Activated CD4-positive, alpha-beta memory T cell treated with anti-CD3 and anti-CD28 coated beads for 36 hours (primary cell): ENCODE data around the gene FDXACB1. TPM values are rescaled to one million over a fixed set of nuclear protein-coding genes. Genes with fewer than 3 reads are reported as not detected.
"Not testable (repeated sequence)": the region's sequence is repeated elsewhere in the genome, so short reads cannot be mapped to it uniquely, and the experiment has no call there.

ENCODE experiments used
- CTCF ChIA-PET: fragments of 350-600 bp; sonication (Branson Sonifier 250); formaldehyde crosslinking; loops from one replicate; lab custom pipeline; 2021; ENCODE audit warnings: antibody characterized with exemption, inconsistent platforms; lab: Charles Lee
- POLR2A ChIA-PET: fragments of 350-600 bp; sonication (Branson Sonifier 250); formaldehyde crosslinking; loops from one replicate; lab custom pipeline; 2021; ENCODE audit warnings: antibody characterized with exemption; lab: Charles Lee
- DNase-seq: peaks from one replicate; pipeline ENCODE4 v3.0.0-alpha.2; 2020
- H3K27ac Mint-ChIP-seq: one replicate; pipeline ENCODE4 v1.8.0; 2021; ENCODE audit warnings: mixed read lengths
- H3K27me3 Mint-ChIP-seq: one replicate; pipeline ENCODE4 v1.8.0; 2021; ENCODE audit warnings: mixed read lengths
- H3K36me3 Mint-ChIP-seq: one replicate; pipeline ENCODE4 v1.8.0; 2021; ENCODE audit warnings: mixed read lengths
- H3K4me1 Mint-ChIP-seq: one replicate; pipeline ENCODE4 v1.8.0; 2021; ENCODE audit warnings: low read depth, mixed read lengths
- H3K4me3 Mint-ChIP-seq: one replicate; pipeline ENCODE4 v1.8.0; 2021; ENCODE audit warnings: mild to moderate bottlenecking, mixed read lengths
- H3K9me3 Mint-ChIP-seq: one replicate; pipeline ENCODE4 v1.8.0; 2021; ENCODE audit warnings: mixed read lengths
- intact Hi-C: fragments of 100-400 bp; cut with micrococcal nuclease; formaldehyde crosslinking; loops from one replicate; pipeline ENCODE4 v1.15.1; 2023
- total RNA-seq, 2 experiments: library from RNA; stranded (reverse); gene quantifications; one replicate each; pipeline ENCODE4 v1.2.3, GENCODE V29; 2021

FDXACB1 gene
- total RNA-seq, 2 experiments from 2014 or later = 5.2 to 5.6 TPM

DNA sequence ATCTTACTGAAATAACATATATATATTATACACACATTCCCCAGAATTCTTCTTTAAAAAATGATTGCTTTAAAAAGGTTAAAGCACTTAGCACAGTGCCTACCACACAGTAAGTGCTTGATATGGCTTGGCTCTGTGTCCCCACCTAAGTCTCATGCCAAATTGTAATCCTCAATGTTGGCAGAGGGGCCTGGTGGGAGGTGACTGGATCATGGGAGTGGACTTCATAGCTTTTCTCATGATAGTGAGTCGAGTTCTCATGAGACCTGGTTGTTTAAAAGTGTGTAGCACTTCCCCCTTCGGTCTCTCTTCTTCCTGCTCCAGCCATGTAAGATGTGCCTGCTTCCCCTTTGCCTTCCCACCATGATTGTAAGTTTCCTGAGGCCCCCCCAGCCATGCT lies 26.4 kb upstream of the FDXACB1 start:
- DNase-seq = no peak
- peaks cover 5% of the 10 kb centered on the region for H3K9me3 Mint-ChIP-seq
- no peak overlapping the region for H3K4me3 Mint-ChIP-seq
- ChIA-PET POLR2A (no interaction called here), CTCF (no interaction called here)
- intact Hi-C loops = no loop called here
- peaks cover 4% of the 10 kb centered on the region for H3K36me3 Mint-ChIP-seq
- no peak overlapping the region for H3K27ac Mint-ChIP-seq
- peaks cover 11% of the 10 kb centered on the region for H3K27me3 Mint-ChIP-seq
- no peaks in the 10 kb centered on the region for H3K4me1 Mint-ChIP-seq

DNA sequence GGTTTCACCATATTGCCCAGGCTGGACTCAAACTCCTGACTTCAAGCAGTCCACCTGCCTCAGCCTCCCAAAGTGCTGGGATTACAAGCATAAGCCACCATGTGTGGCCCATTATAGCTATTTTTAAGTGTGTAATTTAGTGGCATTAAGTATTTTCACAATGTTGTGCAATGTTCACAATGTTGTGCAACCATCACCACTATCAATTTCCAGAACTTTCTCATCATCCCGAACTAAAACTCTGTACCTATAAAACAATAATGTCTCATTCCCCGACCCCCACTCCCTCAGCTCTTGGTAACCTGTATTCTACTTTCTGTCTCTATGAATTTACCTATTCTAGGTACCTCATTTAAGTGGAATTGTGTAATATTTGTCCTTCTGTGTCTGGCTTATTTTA lies 7.9 kb upstream of the FDXACB1 start:
- no peaks in the 10 kb centered on the region for H3K27me3 Mint-ChIP-seq
- ChIA-PET CTCF (no interaction called here), POLR2A (interaction anchor here (0.9 kb wide), 1 partner anchor 15 kb away, joined by 3 read pairs; the partner anchor contains the start of gene ALG9)
- DNase-seq = no peak
- H3K36me3 Mint-ChIP-seq = peaks cover 11% of the 10 kb centered on the region
- H3K4me1 Mint-ChIP-seq = no peaks in the 10 kb centered on the region
- intact Hi-C loops = no loop called here
- no peaks in the 10 kb centered on the region for H3K9me3 Mint-ChIP-seq
- H3K27ac Mint-ChIP-seq = no peak overlapping the region
- H3K4me3 Mint-ChIP-seq = no peak overlapping the region

DNA sequence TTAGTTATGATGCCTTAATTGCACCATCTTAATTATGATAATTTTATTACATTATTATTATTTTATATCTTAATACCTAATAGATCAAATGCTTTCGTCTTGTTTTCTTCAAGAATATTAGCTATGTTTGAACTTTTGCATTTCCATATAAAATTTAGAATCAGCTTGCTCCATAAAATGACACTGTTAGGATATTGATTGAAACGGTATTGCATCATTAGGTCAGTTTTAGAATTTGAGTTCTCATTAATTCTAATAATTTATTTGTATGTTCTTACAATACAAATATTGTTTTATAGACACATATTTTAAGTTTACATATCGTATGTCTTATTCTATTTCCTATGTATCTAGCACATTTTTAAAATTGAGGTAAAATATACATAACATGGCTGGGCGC lies 7.1 kb upstream of the FDXACB1 start:
- Mint-ChIP-seq H3K9me3 (no peaks in the 10 kb centered on the region), H3K27ac (no peak overlapping the region), H3K36me3 (peaks cover 11% of the 10 kb centered on the region), H3K4me3 (no peak overlapping the region), H3K27me3 (no peaks in the 10 kb centered on the region), H3K4me1 (peaks cover 4% of the 10 kb centered on the region)
- no peak for DNase-seq
- intact Hi-C loops = no loop called here
- CTCF ChIA-PET = no interaction called here
- POLR2A ChIA-PET = no interaction called here

DNA sequence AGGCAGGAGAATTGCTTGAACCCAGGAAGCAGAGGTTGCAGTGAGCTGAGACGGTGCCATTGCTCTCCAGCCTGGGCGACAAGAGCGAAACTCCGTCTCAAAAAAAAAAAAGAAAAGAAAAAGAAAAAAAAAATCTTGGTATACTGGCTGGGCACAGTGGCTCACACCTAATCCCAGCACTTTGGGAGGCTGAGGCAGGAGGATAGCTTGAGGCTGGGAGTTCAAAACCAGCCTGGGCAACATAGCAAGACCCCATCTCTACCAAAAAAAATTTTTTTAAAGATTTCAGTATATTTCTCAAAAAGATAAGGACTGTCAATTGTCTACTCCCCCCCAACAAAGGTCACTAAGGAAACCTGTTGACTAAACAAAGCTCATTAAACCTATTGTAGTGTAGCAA lies 6.1 kb upstream of the FDXACB1 start:
- H3K4me3 Mint-ChIP-seq, H3K27me3 Mint-ChIP-seq, intact Hi-C loops, H3K9me3 Mint-ChIP-seq, POLR2A ChIA-PET, DNase-seq, H3K4me1 Mint-ChIP-seq, H3K27ac Mint-ChIP-seq: not testable (repeated sequence)
- H3K36me3 Mint-ChIP-seq = peaks cover 11% of the 10 kb centered on the region
- CTCF ChIA-PET = interaction anchor here (0.8 kb wide), 1 partner anchor 97 kb away, joined by 3 read pairs; no protein-coding TSS in a partner anchor

DNA sequence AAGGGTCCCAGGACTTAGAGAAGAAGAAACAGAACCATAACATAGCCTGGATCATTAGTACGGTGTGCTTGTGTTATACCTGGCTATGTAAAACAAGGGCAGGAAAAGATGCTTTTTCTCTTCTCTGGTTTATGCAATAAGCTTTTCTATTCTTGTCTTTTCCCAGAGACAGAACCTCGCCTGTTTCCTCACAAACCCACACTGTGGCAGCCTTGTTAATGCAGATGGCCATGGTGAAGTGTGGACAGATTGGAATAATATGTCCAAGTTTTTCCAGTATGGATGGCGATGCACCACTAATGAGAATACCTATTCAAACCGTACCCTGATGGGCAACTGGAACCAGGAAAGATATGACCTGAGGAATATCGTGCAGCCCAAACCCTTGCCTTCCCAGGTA lies 3.2 kb upstream of the FDXACB1 start:
- DNase-seq = no peak
- ChIA-PET POLR2A (interaction anchor here (0.8 kb wide), 1 partner anchor 90 kb away, joined by 3 read pairs; no protein-coding TSS in a partner anchor), CTCF (interaction anchor here (1.1 kb wide), 1 partner anchor 100 kb away, joined by 5 read pairs; no protein-coding TSS in a partner anchor)
- Mint-ChIP-seq H3K27me3 (no peaks in the 10 kb centered on the region), H3K4me1 (peaks cover 20% of the 10 kb centered on the region), H3K4me3 (no peak overlapping the region), H3K36me3 (peaks cover 11% of the 10 kb centered on the region), H3K9me3 (no peaks in the 10 kb centered on the region), H3K27ac (no peak overlapping the region)
- intact Hi-C loops = no loop called here

DNA sequence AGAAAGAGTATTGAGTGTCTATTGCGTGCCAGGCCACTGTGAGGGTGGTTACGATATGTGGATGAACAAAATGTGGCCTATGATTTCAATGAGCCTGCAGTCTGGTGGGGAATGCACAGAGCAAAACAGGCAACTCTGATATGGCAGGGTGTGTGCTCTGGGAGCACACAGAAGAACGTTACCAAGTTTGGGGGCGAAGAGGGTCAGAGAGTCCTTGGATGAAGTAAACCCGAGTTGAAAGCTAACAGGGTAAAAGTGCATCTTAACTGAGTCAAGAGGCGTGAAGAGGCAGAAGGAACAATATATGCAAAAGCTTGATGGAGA lies 634 bp upstream of the FDXACB1 start:
- H3K36me3 Mint-ChIP-seq = peaks cover 17% of the 10 kb centered on the region
- DNase-seq = no peak
- peak overlapping the region; percentile 95 for H3K27ac Mint-ChIP-seq
- intact Hi-C loops = loop anchor here (1.0 to 10.0 kb wide), 10 partner anchors 8 to 1435 kb away; partner anchors contain the start of genes ALG9, BCO2, DLAT and NKAPD1
- no peaks in the 10 kb centered on the region for H3K9me3 Mint-ChIP-seq
- no peaks in the 10 kb centered on the region for H3K27me3 Mint-ChIP-seq
- peaks cover 21% of the 10 kb centered on the region for H3K4me1 Mint-ChIP-seq
- H3K4me3 Mint-ChIP-seq = peak overlapping the region; percentile 82
- POLR2A ChIA-PET = interaction anchor here (0.7 to 1.2 kb wide), 2 partner anchors 8 to 59 kb away, joined by 3 to 4 read pairs; partner anchors contain the start of gene ALG9
- CTCF ChIA-PET = interaction anchor here (0.6 to 2.0 kb wide), 4 partner anchors 8 to 1925 kb away, joined by 3 to 15 read pairs (median 4); partner anchors contain the start of gene ALG9

DNA sequence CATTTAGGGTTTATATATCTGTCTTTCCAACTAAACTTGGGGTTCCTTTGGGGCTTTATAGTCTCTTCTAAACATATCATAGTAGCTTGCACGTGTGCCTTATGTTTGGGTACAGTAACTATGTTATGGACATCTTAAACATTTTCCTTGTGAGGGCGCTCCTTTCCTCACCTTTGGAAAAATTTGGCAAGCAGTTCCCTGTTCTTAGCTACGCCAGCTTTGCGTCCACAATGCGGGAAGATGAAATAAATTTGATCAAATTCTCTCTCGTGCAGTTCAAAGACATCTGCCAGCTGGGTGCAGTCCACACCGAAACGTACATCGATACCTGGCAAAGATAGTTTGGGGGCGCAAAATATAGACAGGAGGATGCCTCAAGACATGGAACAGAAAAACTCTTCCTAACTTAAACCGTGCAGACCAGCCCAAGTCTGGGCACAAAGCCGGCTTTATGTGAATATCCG lies 548 bp downstream of the FDXACB1 start:
- ChIA-PET POLR2A (no interaction called here), CTCF (interaction anchor here (0.6 to 1.9 kb wide), 7 partner anchors 14 to 402 kb away, joined by 3 to 10 read pairs (median 4); no protein-coding TSS in a partner anchor)
- no peaks in the 10 kb centered on the region for H3K27me3 Mint-ChIP-seq
- H3K4me1 Mint-ChIP-seq = peaks cover 21% of the 10 kb centered on the region
- H3K36me3 Mint-ChIP-seq = peaks cover 14% of the 10 kb centered on the region
- peak overlapping the region; percentile 82 for H3K4me3 Mint-ChIP-seq
- peak overlapping the region; percentile 95 for H3K27ac Mint-ChIP-seq
- no peaks in the 10 kb centered on the region for H3K9me3 Mint-ChIP-seq
- intact Hi-C loops = loop anchor here (2.0 to 10.0 kb wide), 2 partner anchors 196 to 1436 kb away; partner anchors contain the start of genes NKAPD1, PIH1D2 and TTC12
- DNase-seq = no peak

DNA sequence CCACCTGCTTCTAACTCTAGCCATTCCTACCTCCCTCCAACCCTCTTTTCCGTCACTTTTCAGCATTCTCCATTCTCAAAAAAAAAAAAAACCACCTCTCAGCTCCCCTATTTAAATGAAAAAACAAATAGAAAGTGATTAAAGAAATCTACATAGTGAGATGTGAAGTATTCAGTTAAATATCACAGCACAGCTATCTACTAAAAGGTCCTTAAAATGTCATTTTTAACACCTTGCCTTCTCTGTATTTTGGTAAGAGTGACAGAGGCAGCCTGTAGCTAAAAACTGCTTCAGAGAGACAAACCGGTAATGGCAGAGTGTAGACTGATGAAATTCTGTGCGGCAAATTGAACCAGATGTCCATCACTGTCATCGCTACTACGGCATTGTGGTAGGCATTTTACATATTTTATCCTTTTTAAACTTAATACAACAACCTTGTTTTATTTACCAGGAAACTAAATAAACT lies 7.2 kb downstream of the FDXACB1 start:
- intact Hi-C loops = loop anchor here (1.0 to 10.0 kb wide), 7 partner anchors 8 to 1443 kb away; partner anchors contain the start of genes CFAP68, DLAT, FDXACB1 and PPP2R1B
- peak overlapping the region; percentile 82 for H3K27ac Mint-ChIP-seq
- peaks cover 24% of the 10 kb centered on the region for H3K4me1 Mint-ChIP-seq
- H3K4me3 Mint-ChIP-seq = peak overlapping the region; percentile 92
- ChIA-PET CTCF (interaction anchor here (0.7 to 2.9 kb wide), 15 partner anchors 8 to 409 kb away, joined by 3 to 15 read pairs (median 5); partner anchors contain the start of genes NKAPD1, PIH1D2, PPP2R1B and SDHD), POLR2A (interaction anchor here (0.6 to 1.9 kb wide), 6 partner anchors 8 to 319 kb away, joined by 3 to 6 read pairs (median 4); no protein-coding TSS in a partner anchor)
- H3K9me3 Mint-ChIP-seq = no peaks in the 10 kb centered on the region
- DNase-seq = no peak
- H3K27me3 Mint-ChIP-seq = no peaks in the 10 kb centered on the region
- peaks cover 26% of the 10 kb centered on the region for H3K36me3 Mint-ChIP-seq

DNA sequence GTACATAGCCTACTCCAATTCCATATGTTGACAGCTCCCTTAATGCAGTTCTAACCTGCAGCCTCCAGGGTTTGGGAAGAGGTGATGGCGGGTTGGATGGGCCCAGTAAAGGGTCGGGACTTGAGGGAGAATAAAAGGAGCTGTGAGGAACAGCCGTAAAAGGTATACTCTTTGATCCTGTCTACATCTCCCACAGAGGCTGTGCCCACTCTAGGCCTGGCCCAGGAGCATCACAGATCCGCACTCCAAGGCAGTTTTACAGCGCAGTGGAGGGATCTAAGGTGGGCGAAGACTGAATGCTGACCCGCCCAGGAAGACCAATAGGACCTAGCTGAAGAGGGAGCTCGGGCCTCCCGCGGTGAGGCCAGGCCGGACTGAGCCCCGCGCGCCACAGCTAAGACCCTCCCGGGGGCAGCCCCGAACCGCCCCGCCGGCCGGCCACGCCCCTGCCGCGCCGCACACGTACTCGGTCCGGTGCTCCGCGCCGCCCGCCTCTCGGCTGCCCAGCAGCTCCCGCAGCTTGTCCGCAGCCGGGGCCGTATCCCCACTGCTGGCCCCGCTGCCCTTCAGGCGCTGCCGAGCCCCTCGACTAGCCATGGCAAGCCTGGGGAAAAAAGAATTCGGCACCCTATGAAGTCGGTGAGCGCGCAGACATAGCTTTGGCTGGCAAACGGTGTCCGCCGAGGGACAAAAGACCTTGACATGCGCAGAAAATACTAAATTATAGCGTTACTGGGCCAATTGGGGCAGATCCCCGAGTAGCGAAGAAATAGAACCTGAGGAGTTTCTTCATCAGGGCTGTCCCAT lies 7.9 kb downstream of the FDXACB1 start, which contains the start of gene ALG9:
TSS of gene ALG9 (minus strand) at position 696 of the 807 bp plus-strand sequence. CDS start at position 597, 99 bp downstream.
- Mint-ChIP-seq H3K36me3 (peaks cover 31% of the 10 kb centered on the region), H3K9me3 (no peaks in the 10 kb centered on the region), H3K4me3 (peak within 1 kb of the TSS; percentile 92), H3K4me1 (peaks cover 24% of the 10 kb centered on the region), H3K27me3 (no peaks in the 10 kb centered on the region), H3K27ac (peak within 1 kb of the TSS; percentile 86)
- intact Hi-C loops = loop anchor here (1.0 to 10.0 kb wide), 7 partner anchors 8 to 1444 kb away; partner anchors contain the start of genes CFAP68, DLAT, FDXACB1 and PPP2R1B
- CTCF ChIA-PET = interaction anchor here (0.6 to 2.9 kb wide), 19 partner anchors 9 to 409 kb away, joined by 3 to 15 read pairs (median 4); partner anchors contain the start of genes NKAPD1, PIH1D2, PPP2R1B and SDHD
- peak; percentile 92 for DNase-seq
- POLR2A ChIA-PET = interaction anchor here (0.6 to 1.9 kb wide), 9 partner anchors 9 to 320 kb away, joined by 3 to 6 read pairs (median 3); partner anchors contain the start of genes SDHD and TIMM8B

DNA sequence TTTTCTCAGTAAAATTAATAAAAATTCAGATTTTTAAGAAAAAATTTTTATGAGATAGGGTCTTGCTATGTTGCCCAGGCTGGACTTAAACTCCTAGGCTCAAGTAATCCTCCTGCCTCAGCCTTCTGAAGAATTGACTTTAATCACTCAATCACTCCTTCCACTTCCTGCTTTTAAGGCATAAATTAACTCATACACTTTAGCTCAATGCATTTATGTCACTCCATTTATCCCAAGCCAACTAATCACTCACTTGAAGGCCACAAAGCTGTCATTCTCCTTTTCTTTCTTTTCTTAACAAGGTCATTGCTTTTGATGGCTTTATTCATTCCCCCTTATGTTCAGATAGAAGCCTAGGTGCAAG lies 8.5 kb downstream of the FDXACB1 start:
- Mint-ChIP-seq H3K27me3 (no peaks in the 10 kb centered on the region), H3K9me3 (no peaks in the 10 kb centered on the region), H3K4me3 (peak overlapping the region; percentile 92), H3K4me1 (peaks cover 24% of the 10 kb centered on the region), H3K27ac (peak overlapping the region; percentile 86), H3K36me3 (peaks cover 29% of the 10 kb centered on the region)
- intact Hi-C loops = loop anchor here (2.0 to 10.0 kb wide), 5 partner anchors 104 to 1444 kb away; partner anchors contain the start of genes DLAT, PPP2R1B, PTS and SDHD
- no peak for DNase-seq
- ChIA-PET POLR2A (interaction anchor here (0.9 to 1.3 kb wide), 5 partner anchors 9 to 267 kb away, joined by 3 to 5 read pairs (median 3); partner anchors contain the start of genes SDHD and TIMM8B), CTCF (interaction anchor here (0.6 to 2.9 kb wide), 9 partner anchors 11 to 266 kb away, joined by 3 to 15 read pairs (median 4); partner anchors contain the start of gene PPP2R1B)

DNA sequence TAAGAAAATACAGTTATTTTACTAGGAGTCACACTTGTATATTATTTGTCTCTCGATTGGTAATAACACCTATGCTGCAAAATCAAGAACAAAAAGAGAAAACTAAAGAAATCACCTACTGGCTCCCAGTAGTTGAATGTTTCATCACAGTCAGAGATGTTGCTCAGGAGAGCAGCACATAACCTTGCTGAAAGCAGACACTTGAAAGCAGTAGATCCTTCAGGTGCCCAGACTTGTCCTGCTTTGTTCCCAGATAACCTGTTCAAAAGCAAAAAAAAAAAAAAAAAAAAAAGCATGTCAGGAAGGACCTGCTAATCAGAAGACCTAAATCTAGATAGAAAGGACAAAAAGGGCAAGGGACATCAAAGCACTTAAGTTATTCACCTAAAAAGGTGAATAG lies 8.9 kb downstream of the FDXACB1 start:
- H3K27me3 Mint-ChIP-seq = no peaks in the 10 kb centered on the region
- peaks cover 33% of the 10 kb centered on the region for H3K36me3 Mint-ChIP-seq
- no peak for DNase-seq
- no peaks in the 10 kb centered on the region for H3K9me3 Mint-ChIP-seq
- peak overlapping the region; percentile 27 for H3K4me3 Mint-ChIP-seq
- ChIA-PET CTCF (interaction anchor here (0.6 to 2.9 kb wide), 9 partner anchors 11 to 266 kb away, joined by 3 to 15 read pairs (median 4); partner anchors contain the start of gene PPP2R1B), POLR2A (interaction anchor here (0.9 to 1.0 kb wide), 3 partner anchors 57 to 266 kb away, joined by 3 to 5 read pairs (median 3); no protein-coding TSS in a partner anchor)
- no peak overlapping the region for H3K27ac Mint-ChIP-seq
- intact Hi-C loops = loop anchor here (2.0 to 10.0 kb wide), 5 partner anchors 103 to 1445 kb away; partner anchors contain the start of genes DLAT, PPP2R1B, PTS and SDHD
- peaks cover 24% of the 10 kb centered on the region for H3K4me1 Mint-ChIP-seq
